Spinal cord (tissue), 10 donors: ENCODE results near the gene CYTH3. TPM values are rescaled to one million over a fixed set of nuclear protein-coding genes. Genes with fewer than 3 reads are reported as not detected.

Experiments
- DNase-seq, 6 donors: peaks; one replicate each; pipeline versions ENCODE4 v3.0.0 to v3.0.0-alpha.2; 2013 to 2015; ENCODE audit warnings: low spot score in 6 of 6, low read depth in 4 of 6
- H3K27ac ChIP-seq: one replicate; pipeline ENCODE4 v1.5.1; 2013; ENCODE audit warnings: low read depth, low read length, control low read depth
- H3K27me3 ChIP-seq: one replicate; pipeline ENCODE4 v1.6.1; 2013; ENCODE audit warnings: low read length; ENCODE audit not compliant: control insufficient read depth, insufficient read depth
- H3K36me3 ChIP-seq: one replicate; pipeline ENCODE4 v1.6.1; 2013; ENCODE audit warnings: low read length; ENCODE audit not compliant: control insufficient read depth, insufficient read depth
- H3K4me1 ChIP-seq: one replicate; pipeline ENCODE4 v1.6.1; 2013; ENCODE audit warnings: low read length; ENCODE audit not compliant: control insufficient read depth, insufficient read depth
- H3K4me3 ChIP-seq: one replicate; pipeline ENCODE4 v1.5.1; 2013; ENCODE audit warnings: low read depth, low read length, control low read depth
- H3K9me3 ChIP-seq: one replicate; pipeline ENCODE4 v1.6.1; 2013; ENCODE audit warnings: low read length; ENCODE audit not compliant: control insufficient read depth, insufficient read depth
- WGBS: methylation state at CpG from one replicate; pipeline ENCODE4 v1.1.5; 2013; ENCODE audit warnings: missing lambda C conversion rate; ENCODE audit not compliant: insufficient coverage; 5-methylcytosine and 5-hydroxymethylcytosine counted together
- polyA plus RNA-seq, 2 donors: library from polyadenylated mRNA; unstranded; fragments of 120-200 nt; gene quantifications; one replicate each; pipeline ENCODE4 v1.2.1, GENCODE V29; 2013; ENCODE audit not compliant: insufficient read length in 2 of 2
- total RNA-seq, 2 donors: library from RNA; depleted of rRNA in 1 of 2; stranded (reverse); fragments of 120-200 nt in 1 of 2; fragments of >200 nt in 1 of 2; gene quantifications; one replicate each; pipeline versions ENCODE4 v1.2.3 to v1.2.4, GENCODE V29; 2013 to 2014
- donor health status: healthy.

The CYTH3 gene
- total and polyA plus RNA-seq, 4 donors: 24.8 to 41.9 (median 31.3) TPM

DNA sequence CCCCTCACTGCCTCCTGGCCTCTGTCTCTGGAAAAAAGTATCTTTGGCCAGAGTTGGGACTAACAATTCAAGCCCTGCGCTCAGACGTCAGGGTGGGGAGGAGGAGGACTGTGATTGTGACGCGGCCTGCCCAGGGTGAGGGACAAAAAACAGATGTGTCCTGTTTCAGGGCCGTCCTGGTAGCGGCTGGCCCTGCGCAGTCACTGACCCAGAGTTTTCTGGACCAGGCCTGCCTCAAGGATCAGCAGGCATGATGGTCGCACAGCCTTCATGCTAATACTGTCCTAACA, 110.1 kb downstream of the CYTH3 start:
- Histone ChIP-seq H3K4me3 (no peak overlapping the region), H3K4me1 (peaks cover 31% of the 10 kb centered on the region), H3K27me3 (no peaks in the 10 kb centered on the region), H3K36me3 (peaks cover 84% of the 10 kb centered on the region), H3K27ac (no peak overlapping the region), H3K9me3 (no peaks in the 10 kb centered on the region)
- DNase-seq: no peak
- 83% methylated on average over 8 of the region's 8 CpGs for WGBS

DNA sequence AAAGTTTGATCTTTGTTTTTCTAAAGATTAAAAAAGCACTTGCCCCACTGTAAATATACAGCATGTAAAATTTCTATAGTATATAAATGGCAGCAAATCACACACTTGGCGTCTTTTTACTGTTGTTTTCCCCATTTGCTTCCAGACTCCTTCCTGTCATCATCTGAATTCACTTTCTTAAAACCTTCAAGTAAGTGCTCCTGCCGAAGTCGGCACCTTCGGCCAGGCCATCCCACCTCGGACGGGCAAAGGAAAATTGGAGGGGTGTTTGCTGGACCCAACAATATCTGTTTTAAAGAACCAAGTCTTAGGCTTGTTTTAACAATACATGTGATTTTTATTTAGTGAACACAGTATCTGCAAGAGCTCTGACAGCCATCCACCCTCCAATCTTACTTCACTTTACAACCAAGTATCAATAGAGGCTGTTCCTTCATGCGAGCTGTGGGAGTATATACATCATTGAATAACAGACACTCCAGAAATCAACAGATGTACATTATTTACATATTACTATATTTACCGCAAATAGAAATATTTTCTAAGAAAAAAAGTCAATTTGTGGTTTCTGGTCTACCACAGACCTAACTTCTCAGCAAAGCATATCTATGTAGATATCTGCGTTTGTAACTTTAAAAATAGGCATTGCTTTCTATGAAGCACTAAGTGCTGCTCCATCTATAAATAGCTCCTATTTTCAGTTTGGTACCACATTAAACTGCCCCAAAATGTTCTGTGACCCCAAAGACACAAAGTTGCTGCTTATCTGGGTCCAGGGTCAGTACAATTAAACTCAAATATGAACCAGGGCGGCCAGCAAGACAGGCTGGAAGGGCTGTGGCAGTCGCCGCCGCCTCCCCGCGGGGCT, 110.7 kb downstream of the CYTH3 start:
- H3K36me3 ChIP-seq: peaks cover 85% of the 10 kb centered on the region
- 91% methylated on average over 6 of the region's 15 CpGs for WGBS
- H3K9me3 ChIP-seq: no peaks in the 10 kb centered on the region
- H3K27ac ChIP-seq: no peak overlapping the region
- peaks cover 25% of the 10 kb centered on the region for H3K4me1 ChIP-seq
- no peaks in the 10 kb centered on the region for H3K27me3 ChIP-seq
- no peak for DNase-seq
- no peak overlapping the region for H3K4me3 ChIP-seq

DNA sequence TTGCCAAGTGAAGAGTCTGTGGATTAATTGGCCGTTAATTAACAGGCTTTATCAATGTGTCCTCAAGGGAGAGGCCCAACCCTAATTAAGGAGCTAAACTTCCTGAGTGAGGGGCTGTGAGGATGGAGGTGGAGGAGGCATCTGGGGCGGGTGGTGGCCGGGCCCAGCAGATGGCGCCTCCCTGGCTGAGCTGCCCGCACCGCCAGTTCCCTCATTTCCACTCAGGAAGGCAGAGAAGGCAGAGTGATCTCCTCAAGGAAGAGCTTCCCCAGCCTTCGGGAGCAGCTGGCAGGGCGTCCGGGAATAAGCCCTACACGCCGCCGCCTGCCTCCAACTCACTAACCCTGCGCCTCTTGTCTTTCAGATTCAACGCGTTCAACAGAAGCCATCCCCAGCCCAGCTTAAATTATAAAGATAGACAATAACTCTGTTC, 112.2 kb downstream of the CYTH3 start:
- Histone ChIP-seq H3K27ac (no peak overlapping the region), H3K9me3 (no peaks in the 10 kb centered on the region), H3K4me1 (peaks cover 16% of the 10 kb centered on the region), H3K36me3 (peaks cover 87% of the 10 kb centered on the region), H3K4me3 (no peak overlapping the region), H3K27me3 (no peaks in the 10 kb centered on the region)
- peak in 5 of 6 donors; percentile 15 to 81 (median 26) for DNase-seq
- WGBS: 24% methylated on average over 11 of the region's 15 CpGs

DNA sequence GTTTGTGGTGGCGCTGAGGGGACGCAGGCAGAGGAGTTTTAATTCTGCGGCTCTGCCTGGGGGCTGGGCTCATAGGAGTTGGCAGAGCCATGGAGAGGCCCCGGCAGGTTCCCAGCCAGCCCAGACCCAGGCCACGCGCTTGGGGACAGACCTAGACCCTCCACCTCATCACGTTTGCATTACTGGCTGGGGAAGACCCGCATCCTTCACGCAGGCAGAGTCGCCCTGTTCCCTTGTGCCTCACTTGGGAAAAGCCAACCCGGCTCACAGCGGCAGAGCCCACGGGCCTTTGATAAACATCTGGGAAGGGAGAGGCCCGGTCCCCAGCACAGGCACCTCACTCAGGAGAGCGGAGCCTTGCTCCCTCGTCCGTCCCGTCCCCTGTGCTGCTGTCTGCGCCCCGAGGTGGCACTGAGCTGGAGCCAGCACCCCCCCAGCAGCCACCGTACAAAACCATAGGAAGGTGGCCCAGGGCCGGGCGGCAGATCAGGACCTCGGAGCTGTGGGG, 112.8 kb downstream of the CYTH3 start:
- Histone ChIP-seq H3K27ac (no peak overlapping the region), H3K4me1 (peaks cover 16% of the 10 kb centered on the region), H3K36me3 (peaks cover 87% of the 10 kb centered on the region), H3K4me3 (no peak overlapping the region), H3K9me3 (no peaks in the 10 kb centered on the region), H3K27me3 (no peaks in the 10 kb centered on the region)
- no peak for DNase-seq
- WGBS: 80% methylated on average over 20 of the region's 24 CpGs

DNA sequence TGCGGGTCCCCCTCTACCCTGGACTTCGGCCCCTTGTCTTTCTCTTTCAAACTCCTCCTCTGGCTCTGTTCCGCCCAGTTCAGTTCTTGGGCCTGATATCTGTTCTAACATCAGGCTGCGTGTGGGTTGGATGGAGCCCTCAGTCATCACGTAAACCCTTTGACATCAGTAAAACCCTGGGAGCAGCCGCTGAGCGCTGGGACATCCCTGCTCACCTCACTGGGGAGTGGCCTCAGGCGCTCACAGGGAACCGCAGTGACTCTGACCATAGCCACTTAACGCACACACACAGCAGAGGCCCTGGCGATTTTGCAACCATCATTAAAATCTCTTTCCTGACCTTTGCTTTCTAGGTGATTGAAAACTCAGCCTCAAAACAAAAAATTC, 113.3 kb downstream of the CYTH3 start:
- no peaks in the 10 kb centered on the region for H3K9me3 ChIP-seq
- no peak for DNase-seq
- H3K27me3 ChIP-seq: no peaks in the 10 kb centered on the region
- WGBS: 89% methylated on average over 9 of the region's 11 CpGs
- no peak overlapping the region for H3K27ac ChIP-seq
- peaks cover 87% of the 10 kb centered on the region for H3K36me3 ChIP-seq
- peaks cover 16% of the 10 kb centered on the region for H3K4me1 ChIP-seq
- H3K4me3 ChIP-seq: no peak overlapping the region

DNA sequence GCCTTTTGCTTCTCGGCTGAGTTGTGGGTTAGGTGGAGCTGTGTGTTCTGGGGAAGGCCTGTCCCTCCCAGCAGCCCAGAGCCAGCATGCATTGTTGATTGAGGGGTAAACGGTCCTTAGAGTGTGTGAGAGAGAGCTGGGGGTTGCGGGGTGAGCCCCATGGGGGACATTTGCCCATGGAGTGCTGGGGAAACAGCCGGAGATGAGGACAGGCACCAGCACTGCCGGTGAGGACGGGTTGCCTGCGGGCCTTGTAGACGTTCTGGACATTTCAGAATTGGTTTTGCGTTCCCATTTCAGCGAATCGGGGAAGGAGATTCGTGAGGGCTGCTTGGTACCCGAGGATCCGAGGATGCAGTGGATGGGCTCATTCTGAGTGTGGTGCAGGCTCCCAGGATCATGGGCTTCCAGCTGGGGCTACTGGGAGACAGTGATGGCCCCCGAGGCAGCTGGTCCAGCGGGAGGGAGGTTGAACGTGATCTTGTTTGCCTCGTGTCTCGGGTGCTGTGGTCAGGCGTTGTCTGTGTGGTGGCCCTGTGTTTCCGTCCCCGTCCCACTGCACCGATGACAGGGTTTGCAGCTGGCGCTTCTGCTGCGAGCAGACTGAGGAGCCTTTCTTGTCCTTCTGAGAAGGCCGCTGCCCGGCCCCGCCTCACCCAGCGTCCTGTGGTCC, 113.9 kb downstream of the CYTH3 start:
- 85% methylated on average over 29 of the region's 29 CpGs for WGBS
- Histone ChIP-seq H3K27me3 (no peaks in the 10 kb centered on the region), H3K27ac (no peak overlapping the region), H3K9me3 (no peaks in the 10 kb centered on the region), H3K4me3 (no peak overlapping the region), H3K4me1 (peaks cover 16% of the 10 kb centered on the region), H3K36me3 (peaks cover 87% of the 10 kb centered on the region)
- DNase-seq: peak in 1 of 6 donors; percentile 29

DNA sequence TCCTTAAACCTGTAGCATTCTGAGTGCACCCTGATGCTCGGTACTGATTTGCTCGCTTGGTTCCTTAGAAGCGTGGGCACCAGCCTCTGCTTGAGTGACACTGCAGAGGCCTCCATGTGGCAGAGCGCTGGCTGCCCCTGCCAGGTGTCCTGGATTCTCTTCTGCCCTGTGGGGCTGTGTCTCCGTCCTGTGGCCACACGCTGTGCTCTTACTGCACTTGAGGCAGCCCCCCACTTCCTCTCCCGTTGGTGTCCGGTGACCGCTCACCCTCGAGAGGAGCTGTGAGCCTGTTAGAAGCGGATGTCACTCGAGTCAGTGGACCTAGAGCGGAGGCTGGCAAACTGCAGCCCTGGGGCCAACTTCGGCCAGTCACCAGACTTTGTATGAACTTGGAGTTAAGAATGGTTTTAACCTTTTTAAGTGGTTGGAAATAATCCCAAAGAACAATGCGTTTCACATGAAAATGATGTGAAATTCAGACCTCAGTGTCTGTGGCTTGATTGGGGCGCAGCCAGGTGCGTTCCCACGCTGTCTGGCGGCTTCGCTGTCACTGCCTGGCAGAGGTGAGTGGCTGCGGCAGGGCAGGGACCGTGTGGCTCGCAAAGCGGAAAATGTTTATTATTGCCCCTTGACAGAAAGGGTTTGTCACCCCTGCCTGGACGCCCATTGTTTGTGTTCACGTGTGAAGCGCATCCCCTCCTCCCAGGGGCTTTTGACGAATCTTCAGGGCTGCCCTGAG, 114.6 kb downstream of the CYTH3 start:
- H3K36me3 ChIP-seq: peaks cover 85% of the 10 kb centered on the region
- 83% methylated on average over 28 of the region's 28 CpGs for whole genome bisulfite sequencing
- H3K27ac ChIP-seq: no peak overlapping the region
- H3K4me1 ChIP-seq: peaks cover 16% of the 10 kb centered on the region
- no peak for DNase-seq
- H3K4me3 ChIP-seq: no peak overlapping the region
- H3K27me3 ChIP-seq: no peaks in the 10 kb centered on the region
- no peaks in the 10 kb centered on the region for H3K9me3 ChIP-seq

DNA sequence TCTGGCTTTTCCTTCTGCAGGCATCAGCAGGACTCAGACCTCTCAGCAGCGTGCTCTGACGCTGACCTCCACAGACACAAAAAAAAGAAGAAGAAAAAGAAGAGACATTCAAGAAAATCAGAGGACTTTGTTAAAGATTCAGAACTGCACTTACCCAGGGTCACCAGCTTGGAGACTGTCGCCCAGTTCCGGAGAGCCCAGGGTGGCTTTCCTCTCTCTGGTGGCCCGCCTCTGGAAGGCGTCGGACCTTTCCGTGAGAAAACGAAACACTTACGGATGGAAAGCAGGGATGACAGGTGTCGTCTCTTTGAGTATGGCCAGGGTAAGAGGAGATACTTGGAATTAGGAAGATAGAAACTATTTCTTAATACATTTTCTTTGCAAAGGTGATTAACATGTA, 115.7 kb downstream of the CYTH3 start:
- Histone ChIP-seq H3K27ac (no peak overlapping the region), H3K4me1 (peaks cover 16% of the 10 kb centered on the region), H3K9me3 (no peaks in the 10 kb centered on the region), H3K36me3 (peaks cover 87% of the 10 kb centered on the region), H3K4me3 (no peak overlapping the region), H3K27me3 (no peaks in the 10 kb centered on the region)
- 86% methylated on average over 2 of the region's 11 CpGs for WGBS
- no peak for DNase-seq

DNA sequence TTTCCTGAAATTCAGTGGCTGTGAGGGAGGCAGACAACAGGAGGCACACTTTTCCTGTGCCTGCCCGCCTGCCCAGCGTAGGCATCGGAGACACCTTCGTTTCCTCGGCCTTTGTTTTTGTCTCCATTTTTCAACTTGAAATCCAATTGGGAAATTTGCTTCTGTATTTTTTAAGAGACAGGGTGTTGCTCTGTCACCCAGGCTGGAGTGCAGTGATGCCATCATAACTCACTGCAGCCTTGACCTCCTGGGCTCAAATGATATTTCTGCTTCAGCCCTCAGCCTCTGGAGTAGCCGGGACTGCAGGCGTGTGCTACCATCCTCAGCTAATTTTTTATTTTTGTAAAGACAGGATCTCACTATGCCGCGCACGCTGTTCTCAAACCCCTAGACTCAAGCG, 116.8 kb downstream of the CYTH3 start:
- Histone ChIP-seq H3K27ac (no peak overlapping the region), H3K4me3 (no peak overlapping the region), H3K27me3 (no peaks in the 10 kb centered on the region), H3K36me3 (peaks cover 94% of the 10 kb centered on the region), H3K9me3 (no peaks in the 10 kb centered on the region), H3K4me1 (peaks cover 16% of the 10 kb centered on the region)
- WGBS: 100% methylated on average over 6 of the region's 11 CpGs
- no peak for DNase-seq
